Prostate gland (tissue), 2 donors: Measurements from ENCODE around the gene GABRB3. TPM values are rescaled to one million over a fixed set of nuclear protein-coding genes. Genes with fewer than 3 reads are reported as not detected.

Experiments
- DNase-seq: peaks from one replicate; pipeline ENCODE4 v3.0.0-alpha.2; 2019; ENCODE audit warnings: low spot score
- H3K27ac ChIP-seq, 2 donors: fragments of 200-600 bp; sonication (generic); 2 replicates each; pipeline ENCODE4 v1.5.1; 2017 to 2019
- H3K27me3 ChIP-seq: fragments of 200-600 bp; sonication (generic); replicated peaks from 2 replicates; pipeline ENCODE4 v1.5.1; 2019; ENCODE audit not compliant: insufficient read depth
- H3K36me3 ChIP-seq, 2 donors: fragments of 200-600 bp; sonication (generic); 1 replicate in 1 of 2; 2 replicates in 1 of 2; pipeline versions ENCODE4 v1.5.1 to v1.8.1; 2017 to 2019
- H3K4me1 ChIP-seq: fragments of 200-600 bp; sonication (generic); replicated peaks from 2 replicates; pipeline ENCODE4 v1.5.1; 2019
- H3K4me3 ChIP-seq, 2 donors: fragments of 200-600 bp; sonication (generic); 2 replicates each; pipeline ENCODE4 v1.5.1; 2017 to 2019
- H3K9me3 ChIP-seq: fragments of 200-600 bp; sonication (generic); 2 replicates; pipeline ENCODE4 v1.5.1; 2017
- POLR2A ChIP-seq: fragments of 450-650 bp; IDR thresholded peaks from one replicate; pipeline ENCODE4 v1.6.1; 2016; ENCODE audit warnings: antibody characterized with exemption, mild to moderate bottlenecking
- POLR2AphosphoS5 ChIP-seq: sonication (generic); formaldehyde crosslinking; IDR thresholded peaks from one replicate; pipeline ENCODE4 v1.6.1; 2017; ENCODE audit warnings: antibody characterized with exemption
- WGBS: methylation state at CpG from one replicate; pipeline ENCODE4 v1.1.5; 2018; 5-methylcytosine and 5-hydroxymethylcytosine counted together
- intact Hi-C: fragments of 100-400 bp; cut with DNase I; formaldehyde crosslinking; loops from one replicate; pipeline ENCODE4 v1.14.2; 2022
- total RNA-seq, 2 donors: library from RNA; depleted of rRNA; stranded (reverse); fragments of >200 nt; gene quantifications; one replicate each; pipeline ENCODE4 v1.1.0, GENCODE V29; 2016
- TF ChIP-seq, protein P1 (sequence below), 4 experiments: fragments of 200-600 bp in 2 of 4; fragments of 450-650 bp in 2 of 4; sonication (generic) in 2 of 4; IDR thresholded peaks; 1 replicate in 3 of 4; 2 replicates in 1 of 4; pipeline ENCODE4 v1.5.1; 2016 to 2019; ENCODE audit warnings: antibody characterized with exemption in 4 of 4, mild to moderate bottlenecking in 2 of 4, moderate library complexity in 2 of 4

The GABRB3 gene
- total RNA-seq, 2 donors from 2014 or later = 10.3 to 12.4 TPM

- H3K4me1 ChIP-seq = no peaks in the 10 kb centered on the region
- 93% methylated on average over 3 of the region's 3 CpGs for WGBS
- H3K36me3 ChIP-seq = no peaks in the 10 kb centered on the region
- DNase-seq = no peak
- H3K4me3 ChIP-seq = no peak overlapping the region
- TF ChIP-seq, protein P1, sequence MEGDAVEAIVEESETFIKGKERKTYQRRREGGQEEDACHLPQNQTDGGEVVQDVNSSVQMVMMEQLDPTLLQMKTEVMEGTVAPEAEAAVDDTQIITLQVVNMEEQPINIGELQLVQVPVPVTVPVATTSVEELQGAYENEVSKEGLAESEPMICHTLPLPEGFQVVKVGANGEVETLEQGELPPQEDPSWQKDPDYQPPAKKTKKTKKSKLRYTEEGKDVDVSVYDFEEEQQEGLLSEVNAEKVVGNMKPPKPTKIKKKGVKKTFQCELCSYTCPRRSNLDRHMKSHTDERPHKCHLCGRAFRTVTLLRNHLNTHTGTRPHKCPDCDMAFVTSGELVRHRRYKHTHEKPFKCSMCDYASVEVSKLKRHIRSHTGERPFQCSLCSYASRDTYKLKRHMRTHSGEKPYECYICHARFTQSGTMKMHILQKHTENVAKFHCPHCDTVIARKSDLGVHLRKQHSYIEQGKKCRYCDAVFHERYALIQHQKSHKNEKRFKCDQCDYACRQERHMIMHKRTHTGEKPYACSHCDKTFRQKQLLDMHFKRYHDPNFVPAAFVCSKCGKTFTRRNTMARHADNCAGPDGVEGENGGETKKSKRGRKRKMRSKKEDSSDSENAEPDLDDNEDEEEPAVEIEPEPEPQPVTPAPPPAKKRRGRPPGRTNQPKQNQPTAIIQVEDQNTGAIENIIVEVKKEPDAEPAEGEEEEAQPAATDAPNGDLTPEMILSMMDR (IDR thresholded peaks at IDR 0.05) = no peak
- no peak for TF ChIP-seq POLR2A
- TF ChIP-seq POLR2AphosphoS5 = no peak
- H3K27ac ChIP-seq = no peak overlapping the region
- no peaks in the 10 kb centered on the region for H3K9me3 ChIP-seq
- no peaks in the 10 kb centered on the region for H3K27me3 ChIP-seq
- intact Hi-C loops = no loop called here
Measured at GRCh38 chr15:26679927-26680326, 92.9 kb downstream of the GABRB3 start.

DNA sequence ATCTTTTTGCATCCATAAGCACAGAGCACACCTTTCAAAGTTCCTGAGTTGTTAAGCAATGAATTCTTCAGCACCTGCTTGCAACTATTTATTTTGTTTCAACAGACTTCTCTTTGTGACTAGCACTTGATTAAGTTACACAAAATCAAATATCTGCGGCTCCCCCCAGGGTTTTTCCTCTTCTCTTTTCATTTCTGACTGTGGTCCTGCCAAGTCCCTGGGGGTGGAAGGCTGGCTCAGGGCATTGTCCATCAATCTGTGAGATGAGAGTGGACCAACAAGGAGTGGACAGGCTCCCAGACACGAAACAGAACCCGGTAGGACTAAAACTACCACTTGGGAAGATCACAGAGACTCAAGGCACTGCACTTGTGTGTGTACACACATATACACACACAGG lies 96.8 kb downstream of the GABRB3 start:
- 80% methylated on average over 3 of the region's 3 CpGs for WGBS
- no peaks in the 10 kb centered on the region for H3K27me3 ChIP-seq
- no peaks in the 10 kb centered on the region for H3K4me1 ChIP-seq
- intact Hi-C loops = no loop called here
- H3K9me3 ChIP-seq = no peaks in the 10 kb centered on the region
- no peak for DNase-seq
- no peak overlapping the region for H3K27ac ChIP-seq
- H3K36me3 ChIP-seq = no peaks in the 10 kb centered on the region
- no peak overlapping the region for H3K4me3 ChIP-seq
- TF ChIP-seq POLR2AphosphoS5 (no peak), POLR2A (no peak)
- TF ChIP-seq, protein P1 (IDR thresholded peaks at IDR 0.05) = no peak

DNA sequence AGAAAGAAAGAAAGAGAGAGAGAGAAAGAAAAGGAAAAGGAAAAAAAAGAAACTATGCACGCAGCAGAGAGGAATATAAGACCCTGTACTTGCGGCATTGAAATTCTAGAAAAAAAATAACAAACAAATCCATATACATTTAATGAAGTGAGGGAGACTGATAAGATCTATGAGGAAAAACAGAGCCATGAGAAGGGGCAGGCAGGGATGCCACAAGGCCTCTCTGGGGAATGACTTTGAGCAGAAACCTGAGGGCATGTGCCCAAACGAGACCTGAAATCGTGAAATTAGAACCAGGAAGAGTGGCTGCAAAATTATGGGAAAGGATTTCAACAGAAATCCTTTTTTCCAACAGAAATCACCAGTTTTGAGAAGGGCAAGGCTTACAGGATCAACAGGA lies 98.4 kb downstream of the GABRB3 start:
- H3K36me3 ChIP-seq = no peaks in the 10 kb centered on the region
- no peak for DNase-seq
- H3K27me3 ChIP-seq = no peaks in the 10 kb centered on the region
- WGBS = 69% methylated on average over 4 of the region's 4 CpGs
- no peaks in the 10 kb centered on the region for H3K4me1 ChIP-seq
- H3K27ac ChIP-seq = no peak overlapping the region
- intact Hi-C loops = no loop called here
- no peak overlapping the region for H3K4me3 ChIP-seq
- no peaks in the 10 kb centered on the region for H3K9me3 ChIP-seq
- TF ChIP-seq, protein P1 (IDR thresholded peaks at IDR 0.05) = no peak

DNA sequence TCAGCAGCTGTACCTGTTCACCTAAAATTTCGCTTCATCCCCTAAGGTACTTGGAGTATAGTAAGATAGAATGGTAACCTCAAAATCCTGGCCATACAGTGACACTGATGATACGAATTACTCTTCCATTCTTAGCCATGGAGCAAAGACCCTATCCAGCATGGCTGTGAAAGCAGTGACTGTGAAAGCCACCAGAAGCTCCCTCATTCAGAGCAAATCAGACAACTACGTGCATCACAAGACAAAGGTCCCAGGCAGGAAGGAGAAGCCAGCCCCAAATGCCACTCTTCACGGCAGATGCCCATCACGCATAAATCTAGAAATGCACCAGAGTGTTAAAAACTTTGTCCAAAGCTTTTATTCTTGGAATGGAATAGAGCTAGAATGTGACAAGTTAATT lies 99.4 kb downstream of the GABRB3 start:
- intact Hi-C loops = no loop called here
- no peak for DNase-seq
- Histone ChIP-seq H3K27ac (no peak overlapping the region), H3K9me3 (no peaks in the 10 kb centered on the region), H3K4me3 (no peak overlapping the region), H3K27me3 (no peaks in the 10 kb centered on the region), H3K36me3 (no peaks in the 10 kb centered on the region), H3K4me1 (no peaks in the 10 kb centered on the region)
- 83% methylated on average over 5 of the region's 5 CpGs for WGBS
- TF ChIP-seq, protein P1 (IDR thresholded peaks at IDR 0.05) = no peak
- TF ChIP-seq POLR2AphosphoS5 = no peak
- no peak for TF ChIP-seq POLR2A

- Histone ChIP-seq H3K36me3 (no peaks in the 10 kb centered on the region), H3K9me3 (no peaks in the 10 kb centered on the region), H3K27ac (no peak overlapping the region), H3K4me3 (no peak overlapping the region), H3K4me1 (no peaks in the 10 kb centered on the region), H3K27me3 (no peaks in the 10 kb centered on the region)
- WGBS = 70% methylated on average over 32 of the region's 32 CpGs
- TF ChIP-seq POLR2AphosphoS5 (no peak), POLR2A (no peak)
- TF ChIP-seq, protein P1 (IDR thresholded peaks at IDR 0.05) = no peak
- no peak for DNase-seq
- intact Hi-C loops = no loop called here
Measured at GRCh38 chr15:26670116-26670515, 102.8 kb downstream of the GABRB3 start.
